ENCODE data around the gene LRRC3.

The LRRC3 gene

GRCh38 chr21:44425895-44426662 lies 29.2 kb upstream of the LRRC3 start:
- no peak overlapping the region for H3K4me3 ChIP-seq (ENCODE audit: low read length)
- TF ChIP-seq, protein P1, sequence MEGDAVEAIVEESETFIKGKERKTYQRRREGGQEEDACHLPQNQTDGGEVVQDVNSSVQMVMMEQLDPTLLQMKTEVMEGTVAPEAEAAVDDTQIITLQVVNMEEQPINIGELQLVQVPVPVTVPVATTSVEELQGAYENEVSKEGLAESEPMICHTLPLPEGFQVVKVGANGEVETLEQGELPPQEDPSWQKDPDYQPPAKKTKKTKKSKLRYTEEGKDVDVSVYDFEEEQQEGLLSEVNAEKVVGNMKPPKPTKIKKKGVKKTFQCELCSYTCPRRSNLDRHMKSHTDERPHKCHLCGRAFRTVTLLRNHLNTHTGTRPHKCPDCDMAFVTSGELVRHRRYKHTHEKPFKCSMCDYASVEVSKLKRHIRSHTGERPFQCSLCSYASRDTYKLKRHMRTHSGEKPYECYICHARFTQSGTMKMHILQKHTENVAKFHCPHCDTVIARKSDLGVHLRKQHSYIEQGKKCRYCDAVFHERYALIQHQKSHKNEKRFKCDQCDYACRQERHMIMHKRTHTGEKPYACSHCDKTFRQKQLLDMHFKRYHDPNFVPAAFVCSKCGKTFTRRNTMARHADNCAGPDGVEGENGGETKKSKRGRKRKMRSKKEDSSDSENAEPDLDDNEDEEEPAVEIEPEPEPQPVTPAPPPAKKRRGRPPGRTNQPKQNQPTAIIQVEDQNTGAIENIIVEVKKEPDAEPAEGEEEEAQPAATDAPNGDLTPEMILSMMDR (conservative IDR thresholded peaks at IDR 0.05; ENCODE audit: low read length) = no peak
- no peak for DNase-seq (ENCODE audit: low read depth)

DNA sequence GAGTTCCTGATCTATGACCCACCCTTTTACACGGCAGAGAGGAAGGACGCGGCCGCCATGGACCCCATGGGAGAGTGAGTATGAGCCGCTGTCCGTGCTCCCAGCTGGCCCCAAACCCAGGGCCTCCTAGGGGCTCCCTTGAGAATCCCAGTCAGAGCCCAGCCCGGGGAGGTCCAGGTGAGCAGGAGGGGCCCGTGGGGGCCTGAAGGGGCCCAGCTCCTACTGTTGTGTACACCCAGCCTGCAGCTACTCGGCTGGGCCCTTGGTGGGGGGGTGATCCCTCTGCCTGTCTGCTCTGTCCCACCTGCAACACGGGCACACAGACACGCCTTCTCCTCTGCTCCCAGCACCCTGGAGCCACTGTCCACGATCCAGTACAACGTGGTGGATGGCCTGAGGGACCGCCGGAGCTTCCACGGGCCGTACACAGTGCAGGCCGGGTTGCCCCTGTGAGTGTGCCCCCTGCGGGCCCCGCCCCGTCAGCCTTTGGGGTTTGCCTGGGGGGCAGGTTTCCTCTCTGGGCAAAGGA lies 28.6 kb upstream of the LRRC3 start:
- no peak overlapping the region for H3K4me3 ChIP-seq (ENCODE audit: low read length)
- TF ChIP-seq, protein P1 (conservative IDR thresholded peaks at IDR 0.05; ENCODE audit: low read length) = no peak
- no peak for DNase-seq (ENCODE audit: low read depth)

GRCh38 chr21:44427241-44428120 lies 27.8 kb upstream of the LRRC3 start:
- DNase-seq (ENCODE audit: low read depth) = no peak
- TF ChIP-seq, protein P1 (conservative IDR thresholded peaks at IDR 0.05; ENCODE audit: low read length) = no peak
- H3K4me3 ChIP-seq (ENCODE audit: low read length) = no peak overlapping the region

GRCh38 chr21:44428281-44428960 lies 26.9 kb upstream of the LRRC3 start:
- TF ChIP-seq, protein P1 (conservative IDR thresholded peaks at IDR 0.05; ENCODE audit: low read length) = no peak
- DNase-seq (ENCODE audit: low read depth) = no peak
- no peak overlapping the region for H3K4me3 ChIP-seq (ENCODE audit: low read length)

GRCh38 chr21:44429894-44430293 lies 25.4 kb upstream of the LRRC3 start:
- no peak for DNase-seq (ENCODE audit: low read depth)
- TF ChIP-seq, protein P1 (conservative IDR thresholded peaks at IDR 0.05; ENCODE audit: low read length) = no peak
- H3K4me3 ChIP-seq (ENCODE audit: low read length) = no peak overlapping the region

DNA sequence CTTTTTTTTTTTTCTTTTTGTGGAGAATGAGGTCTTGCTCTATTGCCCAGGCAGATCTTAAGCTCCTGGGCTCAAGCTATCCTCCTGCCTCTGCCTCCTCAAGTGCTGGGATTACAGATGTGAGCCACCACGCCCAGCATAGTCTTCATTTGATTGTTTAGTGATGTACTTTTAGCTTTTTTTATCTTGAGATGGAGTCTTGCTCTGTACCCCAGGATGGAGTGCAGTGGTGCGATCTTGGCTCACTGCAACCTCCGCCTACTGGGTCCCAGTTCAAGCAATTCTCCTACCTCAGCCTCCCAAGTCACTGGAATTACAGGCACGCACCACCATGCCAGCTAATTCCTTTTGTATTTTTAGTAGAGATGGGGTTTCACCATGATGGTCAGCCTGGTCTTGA lies 24.0 kb upstream of the LRRC3 start:
- no peak for DNase-seq (ENCODE audit: low read depth)

More for the DNA sequence above, 24.0 kb upstream of the LRRC3 start:
- no peak overlapping the region for H3K4me3 ChIP-seq (ENCODE audit: low read length)
- TF ChIP-seq, protein P1 (conservative IDR thresholded peaks at IDR 0.05; ENCODE audit: low read length) = no peak

All from AG10803 (cell line).